Fibroblast of lung (primary cell): ENCODE data around the gene SMG7. TPM values are rescaled to one million over a fixed set of nuclear protein-coding genes. Genes with fewer than 3 reads are reported as not detected.

Experiments used
- DNase-seq, 2 donors: peaks; one replicate each; pipeline versions ENCODE4 v3.0.0 to v3.0.0-alpha.2; 2010; ENCODE audit warnings: low read depth in 2 of 2
- H2AFZ ChIP-seq: 2 replicates; pipeline ENCODE4 v1.5.1; 2012; ENCODE audit warnings: low read length, control low read depth, inconsistent platforms
- H3K27ac ChIP-seq: 2 replicates; pipeline ENCODE4 v1.5.1; 2011; ENCODE audit warnings: low read length, control low read depth; ENCODE audit not compliant: insufficient read depth
- H3K27me3 ChIP-seq: 2 replicates; pipeline ENCODE4 v1.5.1; 2011; ENCODE audit warnings: mild to moderate bottlenecking, low read length; ENCODE audit not compliant: control insufficient read depth, insufficient read depth
- H3K36me3 ChIP-seq: 2 replicates; pipeline ENCODE4 v1.5.1; 2011; ENCODE audit warnings: low read length; ENCODE audit not compliant: control insufficient read depth, insufficient read depth
- H3K4me1 ChIP-seq: 2 replicates; pipeline ENCODE4 v1.5.1; 2011; ENCODE audit warnings: low read length; ENCODE audit not compliant: control insufficient read depth, insufficient read depth; ENCODE audit errors: extremely low read depth
- H3K4me2 ChIP-seq: 2 replicates; pipeline ENCODE4 v1.5.1; 2011; ENCODE audit warnings: low read length, control low read depth; ENCODE audit not compliant: insufficient read depth; ENCODE audit errors: extremely low read depth
- H3K4me3 ChIP-seq, 4 experiments: fragments of 200-600 bp in 1 of 4; sonication (generic) in 1 of 4; replicated peaks in 1 of 4; 2 replicates each; pipeline ENCODE4 v1.5.1; 2011 to 2016; ENCODE audit warnings: low read length in 4 of 4, low read depth in 3 of 4, mild to moderate bottlenecking in 3 of 4, control low read depth in 2 of 4, inconsistent platforms in 1 of 4, mixed read lengths in 1 of 4; ENCODE audit not compliant: insufficient read depth in 1 of 4; ENCODE audit errors: control extremely low read depth in 1 of 4
- H3K79me2 ChIP-seq: 2 replicates; pipeline ENCODE4 v1.5.1; 2012; ENCODE audit warnings: mild to moderate bottlenecking, low read length, inconsistent platforms; ENCODE audit not compliant: control insufficient read depth, insufficient read depth
- H3K9ac ChIP-seq: 2 replicates; pipeline ENCODE4 v1.5.1; 2011; ENCODE audit warnings: mild to moderate bottlenecking, low read length, control low read depth; ENCODE audit not compliant: insufficient read depth
- H3K9me3 ChIP-seq: 2 replicates; pipeline ENCODE4 v1.5.1; 2012; ENCODE audit warnings: low read depth, low read length; ENCODE audit not compliant: control insufficient read depth, insufficient read depth
- H4K20me1 ChIP-seq: 2 replicates; pipeline ENCODE4 v1.5.1; 2011; ENCODE audit warnings: low read length; ENCODE audit not compliant: control insufficient read depth, insufficient read depth; ENCODE audit errors: extremely low read depth
- EZH2 ChIP-seq: IDR thresholded peaks from 2 replicates; pipeline ENCODE4 v1.5.1; 2012; ENCODE audit warnings: low read length, control low read depth, mild to moderate bottlenecking; ENCODE audit errors: missing control alignments
- polyA plus RNA-seq, 2 donors: library from polyadenylated mRNA; depleted of rRNA in 1 of 2; stranded (reverse) in 1 of 2; unstranded in 1 of 2; fragments of >200 nt; gene quantifications; 2 replicates each; pipeline ENCODE4 v1.2.1, GENCODE V29; 2011 to 2012; ENCODE audit warnings: missing spikeins in 1 of 2
- total RNA-seq: library from RNA; depleted of rRNA; stranded (reverse); fragments of >200 nt; gene quantifications from 2 replicates; pipeline ENCODE4 v1.2.1, GENCODE V29; 2014
- TF ChIP-seq, protein P1 (sequence below), 2 donors: IDR thresholded peaks in 1 of 2; conservative IDR thresholded peaks in 1 of 2; 1 replicate in 1 of 2; 2 replicates in 1 of 2; pipeline ENCODE4 v1.5.1; 2011 to 2012; ENCODE audit warnings: low read length in 2 of 2, control low read depth in 1 of 2, inconsistent platforms in 1 of 2, low read depth in 1 of 2, mild to moderate bottlenecking in 1 of 2

SMG7 gene
- total and polyA plus RNA-seq, 2 donors (not counting 1 experiment from before 2014, with no cell fraction given) = 23.1 to 30.7 TPM

DNA sequence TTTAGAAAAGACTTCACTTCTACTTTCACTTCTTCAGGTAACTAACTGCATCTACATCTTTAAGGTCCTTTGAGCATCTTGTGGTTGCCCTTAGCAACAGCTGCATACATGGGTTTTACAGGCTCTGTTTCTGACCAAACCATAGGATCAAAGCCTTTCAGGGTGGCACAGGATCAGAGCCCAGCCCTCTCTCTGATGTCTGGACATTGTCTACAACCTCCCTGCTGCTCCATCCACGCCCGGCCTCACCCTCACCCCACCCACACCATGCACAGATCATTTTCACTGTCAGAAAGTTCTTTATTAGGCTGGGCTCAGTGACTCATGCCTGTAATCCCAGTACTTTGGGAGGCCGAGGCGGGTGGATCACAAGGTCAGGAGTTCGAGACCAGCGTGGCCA, 112.7 kb downstream of the SMG7 start:
- Histone ChIP-seq H3K9ac (no peak overlapping the region), H3K27ac (no peak overlapping the region), H4K20me1 (no peaks in the 10 kb centered on the region), H3K4me3 (no peak overlapping the region), H3K4me1 (no peaks in the 10 kb centered on the region), H3K4me2 (no peak overlapping the region), H2AFZ (no peak overlapping the region), H3K27me3 (no peaks in the 10 kb centered on the region), H3K79me2 (no peaks in the 10 kb centered on the region), H3K36me3 (no peaks in the 10 kb centered on the region), H3K9me3 (no peaks in the 10 kb centered on the region)
- TF ChIP-seq EZH2 = no peak
- TF ChIP-seq, protein P1, sequence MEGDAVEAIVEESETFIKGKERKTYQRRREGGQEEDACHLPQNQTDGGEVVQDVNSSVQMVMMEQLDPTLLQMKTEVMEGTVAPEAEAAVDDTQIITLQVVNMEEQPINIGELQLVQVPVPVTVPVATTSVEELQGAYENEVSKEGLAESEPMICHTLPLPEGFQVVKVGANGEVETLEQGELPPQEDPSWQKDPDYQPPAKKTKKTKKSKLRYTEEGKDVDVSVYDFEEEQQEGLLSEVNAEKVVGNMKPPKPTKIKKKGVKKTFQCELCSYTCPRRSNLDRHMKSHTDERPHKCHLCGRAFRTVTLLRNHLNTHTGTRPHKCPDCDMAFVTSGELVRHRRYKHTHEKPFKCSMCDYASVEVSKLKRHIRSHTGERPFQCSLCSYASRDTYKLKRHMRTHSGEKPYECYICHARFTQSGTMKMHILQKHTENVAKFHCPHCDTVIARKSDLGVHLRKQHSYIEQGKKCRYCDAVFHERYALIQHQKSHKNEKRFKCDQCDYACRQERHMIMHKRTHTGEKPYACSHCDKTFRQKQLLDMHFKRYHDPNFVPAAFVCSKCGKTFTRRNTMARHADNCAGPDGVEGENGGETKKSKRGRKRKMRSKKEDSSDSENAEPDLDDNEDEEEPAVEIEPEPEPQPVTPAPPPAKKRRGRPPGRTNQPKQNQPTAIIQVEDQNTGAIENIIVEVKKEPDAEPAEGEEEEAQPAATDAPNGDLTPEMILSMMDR (conservative IDR thresholded peaks at IDR 0.05 in 1 of 2, IDR thresholded peaks at IDR 0.05 in 1 of 2; ENCODE audit: low read depth in 1 of 2, low read length in 2 of 2) = no peak
- no peak for DNase-seq

DNA sequence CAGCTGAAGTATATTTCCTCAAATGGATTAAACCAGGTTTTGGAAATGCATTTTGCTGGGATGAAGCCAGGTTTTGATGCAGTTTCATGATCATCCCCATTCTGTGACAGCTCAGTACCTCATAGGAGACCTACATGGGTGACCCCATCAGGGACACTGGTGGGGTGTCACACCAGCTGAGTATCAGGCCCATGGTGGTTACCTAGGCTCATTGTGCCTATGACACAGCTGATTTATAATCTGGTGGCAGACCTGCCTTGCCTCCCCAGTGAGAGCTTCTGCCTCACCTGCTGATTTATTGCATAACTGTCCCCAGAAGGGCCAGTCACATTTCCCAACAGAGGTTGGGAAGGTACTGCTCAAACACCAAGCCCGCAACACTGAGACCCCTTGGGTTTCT, 114.2 kb downstream of the SMG7 start:
- Histone ChIP-seq H3K4me2 (no peak overlapping the region), H3K36me3 (no peaks in the 10 kb centered on the region), H3K27ac (no peak overlapping the region), H2AFZ (no peak overlapping the region), H3K4me1 (no peaks in the 10 kb centered on the region), H3K9ac (no peak overlapping the region), H4K20me1 (no peaks in the 10 kb centered on the region), H3K27me3 (no peaks in the 10 kb centered on the region), H3K9me3 (no peaks in the 10 kb centered on the region), H3K4me3 (no peak overlapping the region), H3K79me2 (no peaks in the 10 kb centered on the region)
- TF ChIP-seq, protein P1 (conservative IDR thresholded peaks at IDR 0.05 in 1 of 2, IDR thresholded peaks at IDR 0.05 in 1 of 2; ENCODE audit: low read depth in 1 of 2, low read length in 2 of 2) = no peak
- no peak for TF ChIP-seq EZH2
- DNase-seq = no peak

DNA sequence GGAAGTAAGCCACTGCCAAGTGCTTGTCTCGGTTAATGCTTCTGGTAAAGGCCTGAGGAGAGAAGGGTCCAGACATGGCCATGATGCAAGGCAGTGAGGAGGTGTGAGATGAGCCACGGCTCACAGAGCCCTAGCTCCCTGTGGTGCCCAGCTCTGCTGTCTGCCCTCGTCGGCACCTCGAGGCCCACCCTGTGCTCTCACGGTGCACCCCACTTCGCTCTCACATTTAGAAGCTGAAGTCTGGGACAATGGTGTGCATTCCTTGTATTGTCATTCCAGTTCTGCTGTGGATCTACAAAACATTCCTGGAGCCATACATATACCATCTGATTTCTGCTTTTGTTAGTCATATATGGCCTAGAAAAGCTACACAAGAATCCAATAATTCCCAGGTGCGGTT, 114.6 kb downstream of the SMG7 start:
- no peaks in the 10 kb centered on the region for H3K36me3 ChIP-seq
- H3K27ac ChIP-seq = no peak overlapping the region
- H3K4me2 ChIP-seq = no peak overlapping the region
- DNase-seq = no peak
- H4K20me1 ChIP-seq = no peaks in the 10 kb centered on the region
- no peaks in the 10 kb centered on the region for H3K27me3 ChIP-seq
- H3K9me3 ChIP-seq = no peaks in the 10 kb centered on the region
- H2AFZ ChIP-seq = no peak overlapping the region
- no peaks in the 10 kb centered on the region for H3K79me2 ChIP-seq
- H3K9ac ChIP-seq = no peak overlapping the region
- no peak overlapping the region for H3K4me3 ChIP-seq
- TF ChIP-seq, protein P1 (conservative IDR thresholded peaks at IDR 0.05 in 1 of 2, IDR thresholded peaks at IDR 0.05 in 1 of 2; ENCODE audit: low read depth in 1 of 2, low read length in 2 of 2) = no peak
- no peak for TF ChIP-seq EZH2
- no peaks in the 10 kb centered on the region for H3K4me1 ChIP-seq
